ENCODE data around the gene TMEM119.
"Not testable (repeated sequence)": the region's sequence is repeated elsewhere in the genome, so short reads cannot be mapped to it uniquely, and the experiment has no call there.

The TMEM119 gene

GRCh38 chr12:108633534-108634248 is 35.8 kb upstream of the TMEM119 start, which contains the start of gene SELPLG:
Gene SELPLG (minus strand): TSS chr12:108633894. CDS start chr12:108624307, 9,587 bp downstream.
- no peak for DNase-seq

GRCh38 chr12:108633081-108633533 is 35.2 kb upstream of the TMEM119 start:
- DNase-seq: no peak

- not testable (repeated sequence) for DNase-seq
Observed at GRCh38 chr12:108631261-108631660, 33.4 kb upstream of the TMEM119 start.

GRCh38 chr12:108630481-108631207 is 32.8 kb upstream of the TMEM119 start:
- no peak for DNase-seq

- no peak for DNase-seq
Observed at GRCh38 chr12:108629824-108630476, 32.1 kb upstream of the TMEM119 start.

- no peak for DNase-seq
Observed at GRCh38 chr12:108629151-108629550, 31.3 kb upstream of the TMEM119 start.

- no peak for DNase-seq
Observed at GRCh38 chr12:108627134-108627920, 29.4 kb upstream of the TMEM119 start.

GRCh38 chr12:108625228-108625627 is 27.3 kb upstream of the TMEM119 start:
- DNase-seq: no peak

- no peak for DNase-seq
Observed at GRCh38 chr12:108623577-108623976, 25.7 kb upstream of the TMEM119 start.

GRCh38 chr12:108622921-108623514 is 25.1 kb upstream of the TMEM119 start:
- no peak for DNase-seq

GRCh38 chr12:108622421-108622820 is 24.5 kb upstream of the TMEM119 start:
- DNase-seq: no peak

- DNase-seq: no peak
Observed at GRCh38 chr12:108621161-108621560, 23.3 kb upstream of the TMEM119 start.

GRCh38 chr12:108620236-108620879 is 22.5 kb upstream of the TMEM119 start:
- DNase-seq: no peak

GRCh38 chr12:108619369-108620160 is 21.7 kb upstream of the TMEM119 start:
- no peak for DNase-seq

GRCh38 chr12:108618953-108619274 is 21.0 kb upstream of the TMEM119 start:
- DNase-seq: not testable (repeated sequence)

GRCh38 chr12:108618079-108618952 is 20.4 kb upstream of the TMEM119 start:
- peak; percentile 86 for DNase-seq

- DNase-seq: no peak
Observed at GRCh38 chr12:108616941-108617858, 19.3 kb upstream of the TMEM119 start.

- DNase-seq: no peak
Observed at GRCh38 chr12:108616359-108616758, 18.5 kb upstream of the TMEM119 start.

GRCh38 chr12:108615918-108616317 is 18.0 kb upstream of the TMEM119 start:
- DNase-seq: no peak

All from NCI-H2171 treated with DMSO at 0.1 percent for 48 hours (cell line).